H1 (cell line): ENCODE measurements around the gene SHROOM2.

Experiments used
- CEBPB ChIP-seq: IDR thresholded peaks from 2 replicates; pipeline ENCODE4 v1.6.1; 2012; ENCODE audit warnings: low read depth, low read length
- EZH2 ChIP-seq: fragments of 200-600 bp; sonication (generic); IDR thresholded peaks from 2 replicates; pipeline ENCODE4 v1.7.1; 2012; ENCODE audit warnings: low read depth, mild to moderate bottlenecking, moderate library complexity, low read length, inconsistent platforms; ENCODE audit not compliant: severe bottlenecking
- FOSL1 ChIP-seq: IDR thresholded peaks from 2 replicates; pipeline ENCODE4 v1.6.1; 2011; ENCODE audit warnings: mild to moderate bottlenecking, low read depth, low read length, moderate library complexity; ENCODE audit not compliant: insufficient read depth
- POLR2A ChIP-seq, 2 experiments: IDR thresholded peaks; 1 replicate in 1 of 2; 2 replicates in 1 of 2; pipeline ENCODE4 v1.6.1; 2011; ENCODE audit warnings: low read depth in 2 of 2, low read length in 2 of 2, mild to moderate bottlenecking in 2 of 2; ENCODE audit errors: control extremely low read depth in 1 of 2
- TCF12 ChIP-seq: IDR thresholded peaks from 2 replicates; pipeline ENCODE4 v1.6.1; 2011; ENCODE audit warnings: low read depth, mild to moderate bottlenecking, low read length

- TF ChIP-seq FOSL1: no peak
- TF ChIP-seq CEBPB: no peak
- no peak for TF ChIP-seq POLR2A (IDR thresholded peaks at IDR 0.05; ENCODE audit: control extremely low read depth in 1 of 2, low read depth in 2 of 2, low read length in 2 of 2)
- TF ChIP-seq TCF12: no peak
- no peak for TF ChIP-seq EZH2
Observed at GRCh38 chrX:9871701-9872268, 85.6 kb downstream of the SHROOM2 start.
